Uterus (tissue), 4 donors: Measurements from ENCODE around the gene GPR158. TPM values are rescaled to one million over a fixed set of nuclear protein-coding genes. Genes with fewer than 3 reads are reported as not detected.

Source experiments
- DNase-seq, 2 donors: peaks; one replicate each; pipeline ENCODE4 v3.0.0-alpha.2; 2019 to 2020
- H3K27ac ChIP-seq, 2 donors: fragments of 200-600 bp; sonication (generic); 1 replicate in 1 of 2; 2 replicates in 1 of 2; pipeline ENCODE4 v1.5.1; 2016 to 2018
- H3K27me3 ChIP-seq, 2 donors: fragments of 200-600 bp; sonication (generic); one replicate each; pipeline ENCODE4 v1.5.1; 2018 to 2019; ENCODE audit warnings: control low read depth in 1 of 2
- H3K36me3 ChIP-seq, 2 donors: fragments of 200-600 bp; sonication (generic); one replicate each; pipeline ENCODE4 v1.5.1; 2019; ENCODE audit warnings: control low read depth in 1 of 2
- H3K4me1 ChIP-seq, 2 donors: fragments of 200-600 bp; sonication (generic); one replicate each; pipeline ENCODE4 v1.5.1; 2018 to 2019; ENCODE audit warnings: control low read depth in 1 of 2
- H3K4me3 ChIP-seq, 2 donors: fragments of 200-600 bp; sonication (generic); 1 replicate in 1 of 2; 2 replicates in 1 of 2; pipeline ENCODE4 v1.5.1; 2018 to 2019; ENCODE audit warnings: mild to moderate bottlenecking in 1 of 2
- H3K9me3 ChIP-seq, 2 donors: fragments of 200-600 bp; sonication (generic); one replicate each; pipeline ENCODE4 v1.5.1; 2019; ENCODE audit warnings: control low read depth in 1 of 2
- POLR2A ChIP-seq, 2 donors: fragments of 450-650 bp; IDR thresholded peaks; one replicate each; pipeline ENCODE4 v1.6.1; 2016; ENCODE audit warnings: antibody characterized with exemption in 2 of 2, mild to moderate bottlenecking in 1 of 2, moderate library complexity in 1 of 2
- intact Hi-C: fragments of 100-400 bp; cut with DNase I; formaldehyde crosslinking; loops from one replicate; pipeline ENCODE4 v1.15.1; 2023; ENCODE audit warnings: low total_unique reads
- total RNA-seq, 4 donors: library from RNA; depleted of rRNA in 3 of 4; stranded (reverse); fragments of >200 nt in 3 of 4; gene quantifications; one replicate each; pipeline versions ENCODE4 v1.1.0 to v1.2.4, GENCODE V29; 2014 to 2023
- TF ChIP-seq, protein P1 (sequence below), 4 experiments: fragments of 200-600 bp in 2 of 4; fragments of 450-650 bp in 2 of 4; sonication (generic) in 2 of 4; IDR thresholded peaks; one replicate each; pipeline ENCODE4 v1.5.1; 2016 to 2019; ENCODE audit warnings: antibody characterized with exemption in 4 of 4, mild to moderate bottlenecking in 2 of 4, moderate library complexity in 1 of 4
- donor health status: DM: yes; HTN: yes; CAD: no.

Gene GPR158
- total RNA-seq, 4 donors from 2014 or later, result 0.07 TPM; not detected in 3

DNA sequence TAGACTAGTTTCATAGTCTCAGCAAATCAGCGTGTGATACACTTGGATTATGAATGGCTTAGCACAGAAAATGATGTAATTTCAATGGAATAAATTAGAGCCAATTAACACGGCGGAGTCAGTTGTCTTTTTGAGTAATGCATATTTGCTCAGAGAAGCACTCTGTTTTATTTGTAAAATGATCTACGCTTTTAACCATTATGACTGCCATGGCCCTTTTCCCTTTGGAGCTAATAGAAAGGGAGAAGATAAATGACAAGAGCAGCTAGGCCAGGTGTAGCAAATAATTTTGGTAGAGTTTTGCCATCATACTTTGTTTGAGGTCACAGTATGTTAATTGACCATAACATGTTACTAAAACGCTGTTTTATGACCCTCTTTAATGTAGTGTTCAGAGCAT is 86.8 kb downstream of the GPR158 start:
- Histone ChIP-seq H3K4me1 (no peaks in the 10 kb centered on the region), H3K27ac (no peak overlapping the region), H3K9me3 (no peaks in the 10 kb centered on the region), H3K27me3 (no peaks in the 10 kb centered on the region), H3K4me3 (no peak overlapping the region), H3K36me3 (no peaks in the 10 kb centered on the region)
- TF ChIP-seq POLR2A (IDR thresholded peaks at IDR 0.05), result no peak
- TF ChIP-seq, protein P1, sequence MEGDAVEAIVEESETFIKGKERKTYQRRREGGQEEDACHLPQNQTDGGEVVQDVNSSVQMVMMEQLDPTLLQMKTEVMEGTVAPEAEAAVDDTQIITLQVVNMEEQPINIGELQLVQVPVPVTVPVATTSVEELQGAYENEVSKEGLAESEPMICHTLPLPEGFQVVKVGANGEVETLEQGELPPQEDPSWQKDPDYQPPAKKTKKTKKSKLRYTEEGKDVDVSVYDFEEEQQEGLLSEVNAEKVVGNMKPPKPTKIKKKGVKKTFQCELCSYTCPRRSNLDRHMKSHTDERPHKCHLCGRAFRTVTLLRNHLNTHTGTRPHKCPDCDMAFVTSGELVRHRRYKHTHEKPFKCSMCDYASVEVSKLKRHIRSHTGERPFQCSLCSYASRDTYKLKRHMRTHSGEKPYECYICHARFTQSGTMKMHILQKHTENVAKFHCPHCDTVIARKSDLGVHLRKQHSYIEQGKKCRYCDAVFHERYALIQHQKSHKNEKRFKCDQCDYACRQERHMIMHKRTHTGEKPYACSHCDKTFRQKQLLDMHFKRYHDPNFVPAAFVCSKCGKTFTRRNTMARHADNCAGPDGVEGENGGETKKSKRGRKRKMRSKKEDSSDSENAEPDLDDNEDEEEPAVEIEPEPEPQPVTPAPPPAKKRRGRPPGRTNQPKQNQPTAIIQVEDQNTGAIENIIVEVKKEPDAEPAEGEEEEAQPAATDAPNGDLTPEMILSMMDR (IDR thresholded peaks at IDR 0.05), result no peak
- intact Hi-C loops, result no loop called here
- no peak for DNase-seq

DNA sequence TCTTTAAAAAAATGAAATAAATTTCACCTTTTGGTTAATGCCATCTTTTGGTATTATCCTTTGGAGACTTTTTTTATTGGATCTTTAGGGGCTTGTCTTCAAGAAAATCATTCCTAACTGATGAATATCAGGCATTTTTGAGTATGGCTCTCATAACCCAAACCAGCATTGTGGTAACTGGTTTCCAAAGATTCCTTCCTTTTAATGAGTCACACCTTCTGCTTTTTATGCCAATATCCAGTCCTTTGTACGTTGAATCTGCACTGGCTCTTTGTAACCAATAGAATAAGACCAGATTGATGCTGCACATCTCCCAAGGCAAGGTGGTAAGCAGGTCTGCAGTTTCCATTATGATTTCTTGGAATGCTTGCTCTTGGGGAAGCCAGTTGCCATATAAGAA is 89.1 kb downstream of the GPR158 start:
- TF ChIP-seq POLR2A (IDR thresholded peaks at IDR 0.05), result no peak
- TF ChIP-seq, protein P1 (IDR thresholded peaks at IDR 0.05), result no peak
- intact Hi-C loops, result no loop called here

GRCh38 chr10:25278180-25278579 is 103.4 kb downstream of the GPR158 start:
- intact Hi-C loops, result no loop called here
- Histone ChIP-seq H3K36me3 (no peaks in the 10 kb centered on the region), H3K27me3 (no peaks in the 10 kb centered on the region), H3K4me1 (no peaks in the 10 kb centered on the region), H3K27ac (no peak overlapping the region), H3K9me3 (no peaks in the 10 kb centered on the region), H3K4me3 (no peak overlapping the region)
- no peak for TF ChIP-seq POLR2A (IDR thresholded peaks at IDR 0.05)
- TF ChIP-seq, protein P1 (IDR thresholded peaks at IDR 0.05), result no peak
- DNase-seq, result no peak

More for the DNA sequence above, 89.1 kb downstream of the GPR158 start:
- H3K9me3 ChIP-seq, result no peaks in the 10 kb centered on the region
- H3K27ac ChIP-seq, result no peak overlapping the region
- no peaks in the 10 kb centered on the region for H3K27me3 ChIP-seq
- no peak for DNase-seq
- H3K4me3 ChIP-seq, result no peak overlapping the region
- H3K36me3 ChIP-seq, result no peaks in the 10 kb centered on the region
- no peaks in the 10 kb centered on the region for H3K4me1 ChIP-seq

- Histone ChIP-seq H3K4me3 (no peak overlapping the region), H3K36me3 (no peaks in the 10 kb centered on the region), H3K9me3 (no peaks in the 10 kb centered on the region), H3K27ac (no peak overlapping the region), H3K4me1 (no peaks in the 10 kb centered on the region), H3K27me3 (no peaks in the 10 kb centered on the region)
- intact Hi-C loops, result no loop called here
- TF ChIP-seq POLR2A (IDR thresholded peaks at IDR 0.05), result no peak
- TF ChIP-seq, protein P1 (IDR thresholded peaks at IDR 0.05), result no peak
- no peak for DNase-seq
Observed at GRCh38 chr10:25280076-25280475, 105.3 kb downstream of the GPR158 start.

GRCh38 chr10:25280573-25280972 is 105.8 kb downstream of the GPR158 start:
- intact Hi-C loops, result no loop called here
- no peak for DNase-seq
- no peaks in the 10 kb centered on the region for H3K9me3 ChIP-seq
- no peak overlapping the region for H3K27ac ChIP-seq
- H3K27me3 ChIP-seq, result no peaks in the 10 kb centered on the region
- no peaks in the 10 kb centered on the region for H3K36me3 ChIP-seq
- no peak for TF ChIP-seq POLR2A (IDR thresholded peaks at IDR 0.05)
- TF ChIP-seq, protein P1 (IDR thresholded peaks at IDR 0.05), result no peak
- H3K4me3 ChIP-seq, result no peak overlapping the region
- H3K4me1 ChIP-seq, result no peaks in the 10 kb centered on the region
